HG03342 (cell line): ENCODE measurements around the gene CENPA.

Experiments used
- ATAC-seq: cut with Tn5 transposase; IDR thresholded peaks from one replicate; pipeline ENCODE4 v1.9.1; 2021; ENCODE audit warnings: mild to moderate bottlenecking, moderate library complexity; ENCODE audit not compliant: unreplicated experiment

The CENPA gene

GRCh38 chr2:26838121-26838906 lies 52.5 kb downstream of the CENPA start:
- ATAC-seq, result no peak

GRCh38 chr2:26840937-26841610 lies 55.2 kb downstream of the CENPA start:
- ATAC-seq, result no peak

DNA sequence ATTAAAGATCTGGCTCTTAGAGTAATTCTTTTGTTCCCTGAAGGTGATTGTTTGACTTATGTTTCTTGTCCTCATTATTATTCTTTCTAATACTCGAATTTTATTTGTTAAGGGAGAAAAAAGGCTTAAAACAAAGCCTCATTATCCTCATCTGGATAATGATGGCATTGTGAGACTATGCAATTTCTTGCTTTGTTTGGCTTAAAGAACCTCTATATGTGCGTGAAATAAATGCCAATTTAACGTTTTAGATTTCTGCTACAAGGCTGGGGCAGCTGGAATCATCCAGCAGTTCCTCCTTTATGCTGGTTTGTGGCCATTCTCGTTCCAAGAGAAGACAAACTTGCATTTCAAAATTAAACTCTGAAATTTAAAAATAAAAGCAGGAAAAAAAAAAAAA lies 57.2 kb downstream of the CENPA start:
- no peak for ATAC-seq
